ENCODE data around the gene ENOX1. TPM values are rescaled to one million over a fixed set of nuclear protein-coding genes. Genes with fewer than 3 reads are reported as not detected.

Gene ENOX1
- total and polyA plus RNA-seq, 2 of the 8 experiments (the other 6 are each of a cell fraction or from before 2014, with no cell fraction given), result 0.23 to 0.37 TPM

- H3K27ac ChIP-seq (ENCODE audit: low read depth, low read length), result no peak overlapping the region
- no peak for FAIRE-seq
- H3K9me3 ChIP-seq (ENCODE audit: insufficient read depth in 2 of 2, low read depth in 1 of 2, low read length in 1 of 2), result no peaks in the 10 kb centered on the region
- no peak overlapping the region for H3K4me3 ChIP-seq (ENCODE audit: extremely low read depth in 1 of 4, insufficient read depth in 2 of 4, low read depth in 3 of 4, low read length in 4 of 4)
- no peak overlapping the region for H3K56ac ChIP-seq (replicated peaks; ENCODE audit: insufficient read length, low read depth, low read length)
- no peak overlapping the region for H3K9ac ChIP-seq (replicated peaks in 1 of 4; ENCODE audit: extremely low read depth in 1 of 4, low read depth in 3 of 4, low read length in 3 of 4)
- ChIA-PET POLR2A (ENCODE audit: partially characterized antibody) (no interaction called here), CTCF (ENCODE audit: partially characterized antibody) (interaction anchor here (0.6 to 0.8 kb wide), 3 partner anchors 35 to 482 kb away, joined by 3 to 4 read pairs (median 3); no protein-coding TSS in a partner anchor)
- H3K4me2 ChIP-seq (ENCODE audit: insufficient read depth in 1 of 2, low read depth in 2 of 2, low read length in 2 of 2), result no peak overlapping the region
- H2BK15ac ChIP-seq (ENCODE audit: low read length), result no peak overlapping the region
- H3K79me1 ChIP-seq (ENCODE audit: low read depth, low read length), result no peaks in the 10 kb centered on the region
- H2AK5ac ChIP-seq (ENCODE audit: low read depth, low read length), result no peak overlapping the region
- no peak overlapping the region for H4K91ac ChIP-seq (replicated peaks; ENCODE audit: insufficient read length, low read length)
- H3K4me1 ChIP-seq (replicated peaks in 1 of 4; ENCODE audit: control insufficient read depth in 3 of 4, insufficient read depth in 4 of 4, low read length in 3 of 4), result no peaks in the 10 kb centered on the region; a peak in 1 of 7 replicates
- H4K8ac ChIP-seq (ENCODE audit: extremely low read depth, insufficient read depth, low read length), result no peak overlapping the region
- TF ChIP-seq HDAC6 (IDR thresholded peaks at IDR 0.05; ENCODE audit: low read depth, low read length), result no peak
- TF ChIP-seq USF2 (IDR thresholded peaks at IDR 0.05; ENCODE audit: low read length), result no peak
- TF ChIP-seq MAX (IDR thresholded peaks at IDR 0.05), result no peak
- no peak overlapping the region for H3K14ac ChIP-seq (ENCODE audit: insufficient read length)
- no peak for DNase-seq (ENCODE audit: low read depth in 1 of 2, low spot score in 2 of 2)
- no peak overlapping the region for H2BK20ac ChIP-seq (ENCODE audit: low read length)
- no peak overlapping the region for H2BK120ac ChIP-seq (replicated peaks; ENCODE audit: low read depth, low read length)
- H2BK12ac ChIP-seq (ENCODE audit: low read depth, low read length), result no peak overlapping the region
- H4K20me1 ChIP-seq (replicated peaks in 1 of 2; ENCODE audit: control insufficient read depth in 1 of 2, insufficient read depth in 2 of 2, low read length in 2 of 2), result no peaks in the 10 kb centered on the region
- no peaks in the 10 kb centered on the region for H3K79me2 ChIP-seq (ENCODE audit: control insufficient read depth in 1 of 2, insufficient read depth in 2 of 2, low read length in 2 of 2)
- no peaks in the 10 kb centered on the region for H3K36me3 ChIP-seq (ENCODE audit: control insufficient read depth in 2 of 4, insufficient read depth in 4 of 4, low read length in 3 of 4)
- no peak overlapping the region for H3K23ac ChIP-seq (ENCODE audit: insufficient read length)
- no peak overlapping the region for H4K5ac ChIP-seq (ENCODE audit: insufficient read length, low read depth, low read length)
- H2BK5ac ChIP-seq (ENCODE audit: low read depth, low read length), result no peak overlapping the region
- H3K23me2 ChIP-seq (ENCODE audit: low read depth, low read length), result no peaks in the 10 kb centered on the region
- H2AFZ ChIP-seq (ENCODE audit: low read length), result no peak overlapping the region
- H3K27me3 ChIP-seq (replicated peaks in 1 of 4; ENCODE audit: control insufficient read depth in 3 of 4, extremely low read depth in 1 of 4, insufficient read depth in 3 of 4, low read length in 3 of 4), result no peaks in the 10 kb centered on the region
- no peak overlapping the region for H3K18ac ChIP-seq (ENCODE audit: extremely low read depth, low read length)
- no peak overlapping the region for H3K4ac ChIP-seq (replicated peaks; ENCODE audit: insufficient read length, low read depth, low read length)
Observed at GRCh38 chr13:43171489-43171888, 615.3 kb downstream of the ENOX1 start.

Measured in H1 (cell line).